HEK293T (cell line): Measurements from ENCODE around the gene SEMA5A.

ENCODE experiments used
- CTCF ChIA-PET: fragments of 350-600 bp; formaldehyde crosslinking; extraction: SDS; loops from one replicate; lab custom pipeline; 2021; ENCODE audit warnings: antibody characterized with exemption, inconsistent platforms; lab: Yijun Ruan, JAX
- POLR2A ChIA-PET: fragments of 350-600 bp; formaldehyde crosslinking; extraction: SDS; loops from one replicate; lab custom pipeline; 2020; ENCODE audit warnings: antibody characterized with exemption, inconsistent platforms; lab: Yijun Ruan, JAX
- DNase-seq: peaks from one replicate; pipeline ENCODE4 v3.0.0; 2012; ENCODE audit warnings: mixed read lengths; ENCODE audit errors: extremely low spot score
- ARNT ChIP-seq: fragments of 450-650 bp; IDR thresholded peaks from 2 replicates; pipeline ENCODE4 v1.6.1; 2017; ENCODE audit warnings: mild to moderate bottlenecking
- BHLHE40 ChIP-seq: fragments of 450-650 bp; IDR thresholded peaks from 2 replicates; pipeline ENCODE4 v1.6.1; 2016; ENCODE audit warnings: mild to moderate bottlenecking, moderate library complexity, borderline replicate concordance
- CTBP1 ChIP-seq: fragments of 450-650 bp; IDR thresholded peaks from 2 replicates; pipeline ENCODE4 v1.6.1; 2016; ENCODE audit warnings: borderline replicate concordance
- ELF4 ChIP-seq: fragments of 450-650 bp; IDR thresholded peaks from 2 replicates; pipeline ENCODE4 v1.6.1; 2017; ENCODE audit warnings: antibody characterized with exemption
- FOXA1 ChIP-seq: fragments of 450-650 bp; IDR thresholded peaks from 2 replicates; pipeline ENCODE4 v1.6.1; 2016; ENCODE audit warnings: mild to moderate bottlenecking
- FOXK2 ChIP-seq: fragments of 450-650 bp; IDR thresholded peaks from 2 replicates; pipeline ENCODE4 v1.6.1; 2016; ENCODE audit warnings: mild to moderate bottlenecking
- FOXM1 ChIP-seq: fragments of 450-650 bp; IDR thresholded peaks from 2 replicates; pipeline ENCODE4 v1.6.1; 2017; ENCODE audit warnings: mild to moderate bottlenecking, borderline replicate concordance
- HDGF ChIP-seq: fragments of 450-650 bp; IDR thresholded peaks from 2 replicates; pipeline ENCODE4 v1.6.1; 2017; ENCODE audit warnings: antibody characterized with exemption, borderline replicate concordance
- L3MBTL2 ChIP-seq: fragments of 450-650 bp; conservative IDR thresholded peaks from 2 replicates; pipeline ENCODE4 v1.6.1; 2016; ENCODE audit warnings: mild to moderate bottlenecking
- LEF1 ChIP-seq: fragments of 450-650 bp; IDR thresholded peaks from 2 replicates; pipeline ENCODE4 v1.6.1; 2017; ENCODE audit warnings: mild to moderate bottlenecking, borderline replicate concordance
- NFRKB ChIP-seq: fragments of 450-650 bp; IDR thresholded peaks from 2 replicates; pipeline ENCODE4 v1.6.1; 2016; ENCODE audit warnings: mild to moderate bottlenecking, moderate library complexity
- SP1 ChIP-seq: fragments of 450-650 bp; IDR thresholded peaks from 2 replicates; pipeline ENCODE4 v1.6.1; 2017
- SUZ12 ChIP-seq: fragments of 450-650 bp; IDR thresholded peaks from 2 replicates; pipeline ENCODE4 v1.6.1; 2016; ENCODE audit warnings: mild to moderate bottlenecking
- TARDBP ChIP-seq: fragments of 450-650 bp; IDR thresholded peaks from 2 replicates; pipeline ENCODE4 v1.6.1; 2016
- ZNF384 ChIP-seq: fragments of 450-650 bp; IDR thresholded peaks from 2 replicates; pipeline ENCODE4 v1.6.1; 2016
- TF ChIP-seq, protein P1 (sequence below): fragments of 450-650 bp; IDR thresholded peaks from 2 replicates; pipeline ENCODE4 v1.6.1; 2016

The SEMA5A gene

GRCh38 chr5:9587135-9587534, 41.3 kb upstream of the SEMA5A start:
- DNase-seq, result no peak
- TF ChIP-seq ELF4 (no peak), ARNT (no peak), CTBP1 (no peak), LEF1 (no peak), TARDBP (no peak), HDGF (no peak), L3MBTL2 (no peak)
- ChIA-PET POLR2A (no interaction called here), CTCF (no interaction called here)

DNA sequence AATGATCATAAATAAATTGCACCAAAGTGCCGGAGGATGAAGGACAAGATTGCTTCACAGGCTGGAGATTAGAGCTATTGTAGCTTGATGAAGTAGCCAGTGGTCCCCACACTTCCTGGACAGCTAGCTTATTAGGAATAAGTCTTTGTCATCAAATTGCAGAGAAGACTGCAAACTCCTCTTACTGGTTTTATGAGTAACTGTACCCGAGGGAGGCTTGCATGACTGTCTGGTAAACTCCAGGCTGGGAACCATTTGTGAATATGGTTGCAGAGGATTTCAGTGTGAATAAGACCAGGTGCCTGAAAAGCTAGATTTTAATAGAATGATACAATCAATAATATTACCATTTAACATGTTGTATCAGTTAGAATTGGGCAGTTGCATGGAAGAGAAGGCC, 36.5 kb upstream of the SEMA5A start:
- ChIA-PET POLR2A (no interaction called here), CTCF (interaction anchor here (0.8 kb wide), 1 partner anchor 38 kb away, joined by 4 read pairs; no protein-coding TSS in a partner anchor)
- no peak for DNase-seq
- TF ChIP-seq ARNT, result no peak
- no peak for TF ChIP-seq LEF1
- TF ChIP-seq CTBP1, result no peak
- TF ChIP-seq, protein P1, sequence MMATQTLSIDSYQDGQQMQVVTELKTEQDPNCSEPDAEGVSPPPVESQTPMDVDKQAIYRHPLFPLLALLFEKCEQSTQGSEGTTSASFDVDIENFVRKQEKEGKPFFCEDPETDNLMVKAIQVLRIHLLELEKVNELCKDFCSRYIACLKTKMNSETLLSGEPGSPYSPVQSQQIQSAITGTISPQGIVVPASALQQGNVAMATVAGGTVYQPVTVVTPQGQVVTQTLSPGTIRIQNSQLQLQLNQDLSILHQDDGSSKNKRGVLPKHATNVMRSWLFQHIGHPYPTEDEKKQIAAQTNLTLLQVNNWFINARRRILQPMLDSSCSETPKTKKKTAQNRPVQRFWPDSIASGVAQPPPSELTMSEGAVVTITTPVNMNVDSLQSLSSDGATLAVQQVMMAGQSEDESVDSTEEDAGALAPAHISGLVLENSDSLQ, result no peak
- TF ChIP-seq FOXM1, result no peak
- TF ChIP-seq BHLHE40, result no peak
- TF ChIP-seq L3MBTL2, result no peak

- TF ChIP-seq, protein P1, result 0 out of 2 replicates have a peak, but pooled peaks have one; percentile 11
- TF ChIP-seq ARNT, result no peak
- DNase-seq, result no peak
- ChIA-PET POLR2A (no interaction called here), CTCF (no interaction called here)
Observed at GRCh38 chr5:9573796-9574195, 27.9 kb upstream of the SEMA5A start.

DNA sequence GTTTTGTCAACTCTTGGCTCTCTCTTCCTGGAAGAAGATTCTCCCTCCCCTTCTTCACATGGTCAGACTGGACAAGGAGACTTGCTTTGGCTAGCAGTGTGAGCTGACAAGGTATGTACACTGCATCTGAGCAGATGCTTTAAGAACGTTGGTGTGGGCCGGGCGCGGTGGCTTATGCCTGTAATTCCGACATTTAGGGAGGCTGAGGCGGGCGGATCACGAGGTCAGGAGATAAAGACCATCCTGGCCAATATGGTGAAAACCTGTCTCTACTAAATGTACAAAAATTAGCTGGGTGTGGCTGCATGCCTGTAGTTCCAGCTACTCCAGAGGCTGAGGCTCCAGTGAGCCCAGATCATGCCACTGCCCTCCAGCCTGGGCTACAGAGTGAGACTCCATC, 26.4 kb upstream of the SEMA5A start:
- CTCF ChIA-PET, result no interaction called here
- TF ChIP-seq TARDBP (no peak), SP1 (no peak), ELF4 (no peak), HDGF (no peak)
- POLR2A ChIA-PET, result no interaction called here
- DNase-seq, result no peak

- POLR2A ChIA-PET, result no interaction called here
- DNase-seq, result no peak
- TF ChIP-seq NFRKB (no peak), TARDBP (no peak), FOXK2 (no peak), SUZ12 (no peak), CTBP1 (no peak)
- CTCF ChIA-PET, result no interaction called here
Observed at GRCh38 chr5:9570876-9571275, 25.0 kb upstream of the SEMA5A start.

DNA sequence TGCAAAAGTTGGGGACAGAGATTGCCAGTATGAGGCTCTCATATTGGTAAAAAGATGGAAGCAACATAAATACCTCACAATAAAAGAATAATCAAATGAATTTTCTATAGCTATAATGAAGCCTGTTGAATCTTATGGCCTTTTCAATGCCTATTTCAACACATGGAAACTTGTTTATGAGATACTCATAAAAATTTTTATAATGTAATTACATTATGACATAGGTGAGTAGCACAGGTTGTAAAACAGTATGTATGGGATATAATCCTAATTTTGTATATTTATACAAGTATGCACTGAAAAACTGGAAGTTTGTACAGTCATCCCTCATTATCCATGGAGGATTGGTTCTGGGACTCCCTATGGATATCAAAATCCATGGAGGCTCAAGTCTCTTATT, 21.2 kb upstream of the SEMA5A start:
- TF ChIP-seq ARNT (no peak), CTBP1 (no peak), FOXM1 (no peak), L3MBTL2 (no peak), NFRKB (no peak), SUZ12 (no peak), BHLHE40 (no peak), ELF4 (no peak)
- TF ChIP-seq, protein P1, result no peak
- POLR2A ChIA-PET, result no interaction called here
- CTCF ChIA-PET, result no interaction called here
- no peak for DNase-seq

DNA sequence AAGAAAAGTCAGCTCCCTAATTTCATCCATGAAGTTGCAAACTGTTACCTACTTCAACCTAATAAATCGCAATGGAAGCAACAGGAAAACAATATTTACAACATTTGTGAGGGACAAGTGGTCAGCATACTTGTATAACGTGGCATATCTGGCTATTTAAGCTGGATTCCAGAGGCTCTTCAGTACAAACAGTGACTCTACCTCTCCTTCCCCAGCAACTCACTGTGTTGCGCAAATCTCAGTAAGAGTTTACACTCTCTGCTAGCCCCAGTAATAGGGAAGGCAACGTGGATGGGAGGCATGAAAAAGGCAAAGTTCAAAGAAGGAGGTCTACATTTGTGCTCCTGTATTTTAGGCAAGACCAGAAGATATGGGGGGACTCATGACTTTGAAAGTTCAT, 18.9 kb upstream of the SEMA5A start:
- DNase-seq, result no peak
- CTCF ChIA-PET, result no interaction called here

More for the DNA sequence above, 18.9 kb upstream of the SEMA5A start:
- TF ChIP-seq L3MBTL2 (no peak), ARNT (no peak), ELF4 (no peak), NFRKB (no peak), HDGF (no peak), BHLHE40 (no peak), CTBP1 (no peak), FOXM1 (no peak), SUZ12 (no peak), SP1 (no peak), FOXK2 (no peak), TARDBP (no peak), FOXA1 (no peak), ZNF384 (no peak), LEF1 (no peak)
- TF ChIP-seq, protein P1, result no peak
- POLR2A ChIA-PET, result no interaction called here
